HG02571 (cell line): ENCODE measurements around the gene KCNIP1.

Experiments used
- ATAC-seq: cut with Tn5 transposase; IDR thresholded peaks from one replicate; pipeline ENCODE4 v1.9.1; 2021; ENCODE audit warnings: mild to moderate bottlenecking, moderate library complexity; ENCODE audit not compliant: unreplicated experiment

The KCNIP1 gene

GRCh38 chr5:170482511-170482910 is 21.3 kb upstream of the KCNIP1 start:
- ATAC-seq = no peak

- ATAC-seq = no peak
Observed at GRCh38 chr5:170483701-170484458, 19.9 kb upstream of the KCNIP1 start.

- ATAC-seq = no peak
Observed at GRCh38 chr5:170484459-170484831, 19.4 kb upstream of the KCNIP1 start.

- ATAC-seq = no peak
Observed at GRCh38 chr5:170484847-170485615, 18.8 kb upstream of the KCNIP1 start.

GRCh38 chr5:170485616-170485911 is 18.3 kb upstream of the KCNIP1 start:
- ATAC-seq = no peak

- no peak for ATAC-seq
Observed at GRCh38 chr5:170486371-170486770, 17.4 kb upstream of the KCNIP1 start.

- no peak for ATAC-seq
Observed at GRCh38 chr5:170488570-170488969, 15.2 kb upstream of the KCNIP1 start.

- ATAC-seq = no peak
Observed at GRCh38 chr5:170489199-170489598, 14.6 kb upstream of the KCNIP1 start.

GRCh38 chr5:170490381-170490780 is 13.4 kb upstream of the KCNIP1 start:
- no peak for ATAC-seq

- no peak for ATAC-seq
Observed at GRCh38 chr5:170491479-170491878, 12.3 kb upstream of the KCNIP1 start.

- no peak for ATAC-seq
Observed at GRCh38 chr5:170493028-170493820, 10.6 kb upstream of the KCNIP1 start.

- ATAC-seq = no peak
Observed at GRCh38 chr5:170494041-170494440, 9.8 kb upstream of the KCNIP1 start.

- no peak for ATAC-seq
Observed at GRCh38 chr5:170495825-170496661, 7.8 kb upstream of the KCNIP1 start.

GRCh38 chr5:170496662-170497028 is 7.2 kb upstream of the KCNIP1 start:
- no peak for ATAC-seq

- ATAC-seq = no peak
Observed at GRCh38 chr5:170497311-170498038, 6.3 kb upstream of the KCNIP1 start.

GRCh38 chr5:170498811-170499351 is 4.9 kb upstream of the KCNIP1 start:
- no peak for ATAC-seq

- ATAC-seq = no peak
Observed at GRCh38 chr5:170499621-170500020, 4.2 kb upstream of the KCNIP1 start.

GRCh38 chr5:170501361-170501760 is 2.5 kb upstream of the KCNIP1 start:
- no peak for ATAC-seq

- no peak for ATAC-seq
Observed at GRCh38 chr5:170501931-170502330, 1.9 kb upstream of the KCNIP1 start.
